ENCODE measurements around the gene CHRNA4.
"Not testable (repeated sequence)": the region's sequence is repeated elsewhere in the genome, so short reads cannot be mapped to it uniquely, and the experiment has no call there.

Gene CHRNA4

DNA sequence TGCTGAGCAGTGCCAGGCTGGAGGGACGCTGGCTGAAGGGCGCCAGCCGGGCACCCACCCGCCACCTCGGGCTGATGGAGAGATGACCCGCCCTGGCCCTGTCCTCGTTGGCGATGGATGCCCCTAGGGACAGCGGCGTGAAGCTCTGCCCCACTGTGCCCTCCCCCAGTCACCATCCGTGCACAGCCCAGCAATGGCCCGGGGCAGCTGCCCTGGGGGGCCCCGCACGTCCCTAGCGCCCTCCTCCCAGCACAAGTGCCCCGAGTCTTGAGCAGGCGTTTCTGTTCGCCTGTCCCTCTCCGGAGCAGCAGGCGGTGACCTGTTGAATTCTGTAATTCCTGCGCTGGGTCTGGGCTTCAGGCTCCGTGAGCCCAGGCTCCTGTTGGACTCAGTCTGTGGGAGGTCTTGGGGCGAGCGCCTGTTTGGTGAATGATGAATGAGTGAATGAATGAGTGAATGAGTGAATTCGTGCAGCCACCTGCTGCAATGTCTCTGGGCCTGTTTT is 36.8 kb upstream of the CHRNA4 start:
- DNase-seq (ENCODE audit: low read depth): no peak

DNA sequence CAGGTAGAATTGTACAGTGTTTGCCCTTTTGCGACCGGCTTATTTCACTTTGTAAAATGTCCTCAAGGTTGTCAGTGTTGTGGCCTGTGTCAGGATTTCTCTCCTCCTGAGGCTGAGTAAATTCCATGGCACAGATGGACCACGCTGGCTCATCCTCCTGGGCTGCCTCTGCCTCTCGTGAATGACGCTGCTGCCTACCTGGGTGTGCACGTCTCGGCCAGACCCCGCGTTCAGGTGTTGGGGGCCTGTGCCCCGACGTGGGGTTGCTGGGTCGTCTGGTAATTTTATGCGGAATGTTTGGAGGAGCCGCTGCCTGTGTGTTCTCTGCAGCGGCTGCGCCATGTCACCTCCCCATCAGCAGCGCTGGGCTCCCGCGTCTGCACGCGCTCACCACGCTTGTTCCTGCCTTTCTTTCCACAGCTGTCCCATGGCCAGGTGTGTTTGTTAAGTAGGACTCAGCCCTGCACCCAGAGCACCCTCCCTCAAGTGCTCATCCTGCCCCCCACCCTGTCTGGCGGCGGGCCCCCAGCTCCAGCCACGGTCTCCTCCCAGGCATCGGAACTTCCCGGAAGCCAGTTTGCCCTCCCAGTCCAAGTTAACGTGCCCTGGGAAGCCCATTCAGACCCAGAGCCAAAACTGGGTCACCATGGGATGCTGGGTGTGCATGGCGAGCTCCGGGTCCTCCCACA is 36.1 kb upstream of the CHRNA4 start:
- DNase-seq (ENCODE audit: low read depth): no peak

DNA sequence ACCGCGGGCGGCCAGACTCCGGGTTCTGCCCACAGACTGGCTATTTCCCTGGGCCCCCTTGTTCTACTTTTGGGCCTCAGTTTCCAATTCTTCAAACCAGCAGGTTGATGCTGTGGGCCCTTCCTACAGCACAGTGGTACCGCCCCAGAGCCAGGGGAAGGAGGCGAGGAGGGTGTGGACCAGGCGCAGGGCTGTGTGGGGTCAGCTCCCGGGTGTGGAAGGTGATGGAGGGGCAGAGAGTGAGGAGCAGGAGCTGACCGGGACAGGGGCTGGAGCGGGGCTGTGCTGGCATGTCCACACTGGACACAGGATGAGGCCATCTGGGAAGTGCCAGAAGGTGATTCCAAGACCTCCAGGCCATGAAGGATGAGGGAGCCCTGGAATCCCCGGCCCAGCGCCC is 35.2 kb upstream of the CHRNA4 start:
- no peak for DNase-seq (ENCODE audit: low read depth)

DNA sequence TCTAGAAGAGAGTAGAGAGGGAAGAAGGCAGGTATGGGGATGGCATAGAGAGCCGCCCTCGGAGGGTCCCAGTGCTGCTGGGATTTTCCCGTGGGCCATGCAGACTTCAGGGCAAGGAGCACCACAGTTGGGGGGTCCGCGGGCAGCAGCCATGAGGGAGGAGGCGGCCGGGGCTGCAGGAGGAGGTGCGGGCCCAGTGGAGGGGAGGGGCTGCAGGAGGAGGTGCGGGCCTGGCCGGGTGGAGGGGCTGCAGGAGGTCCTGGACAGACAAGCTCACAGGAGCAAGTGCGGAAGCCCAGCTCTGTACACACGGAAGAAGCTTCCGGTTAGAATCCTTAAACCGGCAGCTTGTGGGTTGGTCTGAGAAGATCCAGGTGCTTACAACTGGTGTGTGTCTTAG is 34.6 kb upstream of the CHRNA4 start:
- DNase-seq (ENCODE audit: low read depth): no peak

DNA sequence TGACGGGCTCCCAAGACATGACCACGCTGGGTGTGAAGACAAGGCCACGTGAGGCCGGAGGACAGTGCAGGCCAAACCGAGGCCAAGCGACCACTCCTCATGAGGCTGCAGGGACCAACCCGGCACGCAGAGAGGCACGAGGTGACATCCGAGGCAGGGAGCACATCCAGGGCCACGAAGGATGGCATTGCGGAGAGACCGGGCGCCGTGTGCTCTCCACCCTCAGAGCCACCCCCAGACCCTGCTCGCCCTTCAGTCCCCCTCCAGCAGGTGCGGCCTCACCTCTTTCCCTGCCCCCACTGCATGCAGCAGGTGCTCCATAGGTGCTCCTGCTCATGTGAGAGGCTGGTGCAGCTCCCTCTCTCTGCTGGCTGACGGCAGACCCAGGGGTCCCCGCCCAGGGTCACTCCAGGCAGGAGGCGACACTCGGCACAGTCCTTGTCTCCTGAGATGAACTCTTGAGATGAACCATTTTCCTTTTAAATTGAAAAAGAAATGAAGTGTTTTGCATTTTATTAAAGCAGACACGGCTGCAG is 33.8 kb upstream of the CHRNA4 start:
- DNase-seq (ENCODE audit: low read depth): no peak

DNA sequence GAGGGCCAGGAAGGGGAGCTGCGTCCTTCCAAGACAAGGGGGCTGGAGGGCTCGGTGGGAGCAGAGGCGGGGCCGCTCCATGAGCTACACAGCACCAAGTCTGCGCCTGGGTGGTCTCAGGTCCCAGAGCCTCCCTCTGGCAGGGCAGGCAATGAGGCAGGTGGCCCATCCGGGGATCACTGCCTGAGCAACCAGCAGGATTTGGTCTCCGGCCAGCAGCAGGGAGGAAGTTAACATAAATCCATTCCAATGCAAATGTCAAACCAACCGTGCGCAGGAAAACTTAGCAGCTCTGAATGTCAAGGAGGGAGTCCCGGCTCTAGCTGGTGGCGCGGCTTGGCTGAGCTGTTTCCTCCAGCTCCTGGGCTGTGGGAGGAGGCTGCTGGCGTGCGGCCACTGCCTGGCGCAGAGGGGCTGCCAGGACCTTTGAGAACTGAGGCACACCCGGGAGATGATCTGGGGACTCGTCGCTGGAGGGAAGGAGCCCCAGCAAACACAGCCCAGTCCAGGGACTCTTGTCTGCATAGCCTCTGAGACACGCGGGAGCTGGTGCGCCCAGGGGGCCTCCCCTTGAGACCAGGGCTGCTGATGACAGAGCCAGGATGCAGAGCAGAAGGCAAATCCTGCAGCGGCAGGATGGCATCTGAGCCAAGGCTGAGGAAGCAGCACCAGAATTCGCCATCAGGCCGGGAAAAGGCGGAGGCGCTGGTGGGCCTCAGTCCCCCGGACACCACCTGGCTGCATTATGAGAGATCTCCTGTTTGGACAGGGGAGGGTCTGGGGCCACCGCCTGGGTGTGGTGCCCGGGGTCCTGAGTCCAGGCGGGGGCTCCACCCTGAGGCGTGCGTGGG is 33.1 kb upstream of the CHRNA4 start:
- no peak for DNase-seq (ENCODE audit: low read depth)

DNA sequence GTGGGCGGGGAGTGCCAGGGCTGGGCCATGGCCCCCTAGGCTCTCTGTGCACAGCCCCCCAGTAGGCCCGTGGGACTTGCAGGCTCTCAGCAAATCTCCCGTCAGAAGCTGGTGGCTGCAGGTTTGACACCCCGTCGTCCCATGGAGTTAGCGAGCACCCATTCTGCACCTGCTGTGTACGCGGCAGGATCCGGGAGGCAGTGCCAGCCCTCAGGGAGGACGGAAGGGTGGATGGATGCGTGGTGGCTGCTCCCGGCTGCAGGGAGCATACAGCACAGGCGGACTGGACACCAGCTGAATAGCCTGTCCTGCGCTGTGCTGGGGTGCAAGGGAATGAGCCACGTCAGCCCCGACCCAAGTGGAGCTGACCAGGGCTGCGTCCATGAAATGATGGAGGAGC is 32.4 kb upstream of the CHRNA4 start:
- DNase-seq (ENCODE audit: low read depth): no peak

DNA sequence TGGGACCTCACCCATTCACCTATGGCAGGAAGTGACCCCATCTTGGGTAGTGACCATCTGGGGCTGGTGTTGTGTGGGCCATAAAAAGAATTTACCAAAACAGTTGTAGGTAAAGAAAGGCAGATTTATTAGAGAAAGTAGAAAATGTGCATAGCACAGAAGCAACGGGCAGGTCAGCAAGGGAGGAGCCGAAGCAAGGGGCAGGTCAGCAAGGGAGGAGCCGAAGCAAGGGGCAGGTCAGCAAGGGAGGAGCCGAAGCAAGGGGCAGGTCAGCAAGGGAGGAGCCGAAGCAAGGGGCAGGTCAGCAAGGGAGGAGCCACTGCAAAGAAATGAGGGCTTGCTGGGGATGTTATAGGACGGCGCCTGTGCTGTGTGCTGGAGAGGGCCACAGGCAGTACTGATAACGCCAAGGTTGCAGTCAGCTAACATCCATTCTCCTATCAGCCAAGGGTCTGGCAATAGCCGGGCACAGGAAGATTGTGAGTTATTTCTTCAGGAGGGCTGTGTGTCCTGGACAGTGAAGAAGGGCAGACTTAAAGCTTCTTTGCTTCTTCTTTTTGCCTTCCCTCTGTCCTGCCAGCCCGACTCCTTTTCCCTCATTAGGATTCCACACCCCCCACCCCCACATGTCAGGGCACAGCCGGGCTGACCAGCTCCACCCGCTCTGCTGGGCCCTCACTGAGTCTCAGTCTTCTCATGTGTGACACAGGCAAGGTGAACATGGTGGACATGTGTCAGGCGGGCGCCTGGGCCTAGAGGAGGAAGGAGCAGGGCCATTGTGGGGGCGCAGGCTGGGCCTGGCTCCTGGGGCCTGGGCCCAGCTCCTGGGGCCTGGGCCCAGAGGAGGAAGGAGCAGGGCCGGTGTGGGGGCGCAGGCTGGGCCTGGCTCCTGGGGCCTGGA is 31.6 kb upstream of the CHRNA4 start:
- no peak for DNase-seq (ENCODE audit: low read depth)

DNA sequence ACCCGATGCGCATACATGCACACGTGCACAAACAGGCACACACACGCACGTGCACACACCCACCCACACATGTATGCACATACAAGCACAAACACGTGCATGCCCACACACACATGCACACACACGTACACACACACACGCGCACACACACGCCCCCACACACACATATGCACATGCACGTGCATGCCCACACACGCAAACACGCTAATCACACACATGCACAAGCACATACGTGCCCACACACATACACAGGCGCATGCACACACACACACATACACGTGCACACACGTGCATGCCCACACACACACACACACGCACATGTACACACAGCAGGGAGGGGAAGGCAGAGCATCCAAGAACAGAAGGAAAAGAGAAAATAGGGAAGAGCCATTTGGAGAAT is 26.8 kb upstream of the CHRNA4 start:
- no peak for DNase-seq (ENCODE audit: low read depth)

DNA sequence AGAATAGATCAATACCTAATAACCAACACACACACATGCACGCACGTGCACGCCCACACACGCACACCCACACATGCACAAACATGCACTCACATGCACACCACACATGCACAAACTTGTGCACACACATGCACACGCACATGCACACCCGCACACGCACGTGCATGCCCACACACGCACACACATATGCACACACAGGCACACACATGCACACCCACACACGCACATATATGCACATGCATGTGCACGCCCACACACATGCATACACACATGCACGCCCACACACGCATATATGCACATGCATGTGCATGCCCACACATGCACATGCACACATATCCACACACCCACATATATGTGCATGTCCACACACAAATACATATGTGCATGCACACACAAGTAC is 26.2 kb upstream of the CHRNA4 start:
- no peak for DNase-seq (ENCODE audit: low read depth)

DNA sequence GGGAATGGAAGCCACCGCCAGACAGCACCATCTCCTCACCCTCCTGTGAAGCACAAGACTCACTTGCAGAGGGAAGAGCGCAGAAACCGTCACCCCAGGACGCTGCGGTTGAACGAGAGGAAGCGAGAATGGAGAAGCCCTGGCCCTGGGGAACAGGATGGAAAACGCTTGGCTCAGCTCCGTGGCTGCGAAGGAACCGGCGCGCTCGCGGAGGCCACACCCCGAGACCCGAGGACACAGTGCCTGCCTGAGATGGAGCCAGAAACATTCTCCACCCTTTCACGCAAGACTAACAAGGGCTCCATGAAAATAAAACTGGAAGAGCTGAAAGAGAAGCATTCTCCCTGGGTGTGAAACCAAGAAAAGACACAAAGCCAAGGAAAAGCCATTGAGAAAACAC is 25.3 kb upstream of the CHRNA4 start:
- DNase-seq (ENCODE audit: low read depth): no peak

DNA sequence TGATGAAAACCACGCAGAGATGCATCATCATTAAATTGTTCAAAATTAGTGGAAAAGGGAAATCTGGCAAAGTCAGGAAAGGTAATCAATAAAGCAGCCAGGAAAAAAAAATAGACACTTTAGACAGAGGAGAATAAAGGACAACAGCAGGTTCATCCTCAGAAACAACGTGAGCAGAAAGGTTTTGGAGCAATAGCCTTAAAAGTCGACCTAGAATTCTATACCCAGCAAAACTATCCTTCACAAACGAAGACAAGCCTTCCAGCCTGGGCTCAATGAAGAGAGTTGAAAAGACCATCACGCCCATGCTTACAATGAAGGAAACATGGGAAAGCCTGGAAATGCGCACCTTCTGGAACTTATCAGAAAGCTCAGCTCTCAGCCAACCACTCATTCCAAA is 24.7 kb upstream of the CHRNA4 start:
- DNase-seq (ENCODE audit: low read depth): no peak

DNA sequence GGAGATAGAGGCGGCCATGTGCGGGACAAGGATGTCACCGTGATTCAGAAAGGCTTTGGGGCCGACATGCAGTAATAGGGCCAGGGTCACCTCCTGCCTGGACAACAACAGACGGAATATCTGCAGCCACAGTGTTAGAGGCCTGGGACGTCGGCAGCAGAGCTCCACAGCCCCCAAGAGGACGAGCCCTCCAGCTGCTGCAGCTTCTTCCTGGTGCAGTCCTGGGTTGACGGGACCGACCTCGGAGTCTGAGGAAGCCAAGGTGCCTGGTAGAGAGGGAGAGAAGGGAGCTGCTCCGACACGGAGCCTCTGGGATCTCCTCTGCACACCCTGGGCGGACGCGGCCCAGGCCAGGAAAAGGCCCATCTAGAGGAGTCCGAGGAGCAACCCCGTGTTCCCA is 23.2 kb upstream of the CHRNA4 start:
- DNase-seq (ENCODE audit: low read depth): no peak

DNA sequence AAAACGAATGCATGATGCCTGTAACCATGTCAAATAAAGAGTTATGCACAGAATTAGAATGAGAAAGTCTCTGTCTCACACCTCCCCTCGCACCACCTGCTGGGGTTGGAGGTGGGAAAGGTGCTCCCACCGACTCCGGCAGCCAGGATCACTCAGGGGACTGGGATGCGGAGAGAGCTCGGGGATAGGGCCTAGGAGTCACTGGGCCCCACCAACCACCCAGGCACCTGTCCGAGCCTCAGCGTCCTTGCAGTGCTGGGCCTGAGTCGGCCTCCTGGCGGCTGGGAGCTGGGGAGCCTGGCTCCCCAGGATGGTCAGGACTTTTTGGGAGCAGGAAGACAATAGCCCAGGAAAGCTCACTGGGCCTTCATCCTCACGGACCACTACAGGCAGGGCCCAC is 22.4 kb upstream of the CHRNA4 start:
- no peak for DNase-seq (ENCODE audit: low read depth)

DNA sequence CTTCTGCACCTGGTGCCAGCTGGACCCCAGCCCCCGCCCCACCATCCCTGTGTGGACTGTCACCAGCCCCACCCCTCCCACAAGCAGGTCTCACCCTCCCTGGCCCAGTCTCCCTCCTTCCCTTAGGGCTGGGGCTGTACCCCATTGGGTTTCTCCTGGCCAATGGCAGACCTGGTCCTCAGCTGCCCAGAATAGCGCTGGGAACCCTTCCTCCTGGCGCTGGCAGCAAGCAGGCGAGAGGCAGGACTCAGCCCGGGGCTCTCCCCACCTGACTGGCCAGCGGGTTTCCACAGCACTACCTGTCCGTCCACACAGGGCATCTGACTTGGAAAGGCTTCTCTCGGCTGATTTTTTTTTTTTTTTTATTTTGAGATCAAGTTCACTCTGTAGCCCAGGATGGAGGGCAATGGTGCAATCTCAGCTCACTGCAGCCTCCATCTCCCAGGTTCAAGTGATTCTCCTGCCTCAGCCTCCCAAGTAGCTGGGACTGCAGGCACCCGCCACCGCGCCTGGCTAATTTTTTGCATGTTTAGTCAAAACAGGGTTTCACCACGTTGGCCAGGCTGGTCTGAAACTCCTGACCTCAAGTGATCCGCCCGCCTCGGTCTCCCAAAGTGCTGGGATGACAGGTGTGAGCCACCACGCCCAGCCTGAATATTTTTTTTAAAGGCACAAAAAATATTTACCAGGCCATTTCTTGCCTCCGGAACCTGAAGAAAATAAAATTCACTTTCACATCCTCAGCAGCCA is 21.6 kb upstream of the CHRNA4 start:
- DNase-seq (ENCODE audit: low read depth): no peak

DNA sequence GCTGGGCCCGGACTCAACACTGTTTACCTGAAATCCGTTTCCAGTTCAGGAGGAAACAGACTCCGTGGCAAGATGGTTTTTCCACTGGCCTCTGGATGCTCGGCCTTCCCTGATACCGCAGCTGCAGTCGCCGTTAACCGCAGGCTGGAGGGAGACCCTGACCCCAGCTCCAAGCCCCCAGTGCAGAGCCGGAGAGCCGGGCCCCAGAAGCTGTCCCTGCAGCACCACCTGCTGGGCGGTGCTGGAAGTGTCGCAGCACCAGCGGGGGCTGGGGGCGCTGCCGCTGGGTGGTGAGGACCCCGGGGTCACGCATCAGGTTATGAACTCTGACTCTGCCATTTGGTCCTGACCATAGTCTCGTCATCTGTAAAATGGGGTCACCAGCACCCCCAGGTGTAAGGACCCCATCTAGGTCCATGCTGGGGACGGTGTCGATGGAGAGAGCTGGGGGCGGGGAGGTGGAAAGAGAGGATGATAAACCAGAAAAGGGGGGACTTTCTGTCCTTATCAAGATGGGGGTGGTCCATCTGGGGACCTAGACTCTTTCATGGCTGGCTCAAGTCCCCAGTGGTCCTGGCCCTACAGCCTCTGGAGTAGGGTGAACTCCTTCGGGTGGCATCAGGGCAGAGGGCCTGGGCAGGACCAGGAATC is 20.8 kb upstream of the CHRNA4 start:
- no peak for DNase-seq (ENCODE audit: low read depth)

DNA sequence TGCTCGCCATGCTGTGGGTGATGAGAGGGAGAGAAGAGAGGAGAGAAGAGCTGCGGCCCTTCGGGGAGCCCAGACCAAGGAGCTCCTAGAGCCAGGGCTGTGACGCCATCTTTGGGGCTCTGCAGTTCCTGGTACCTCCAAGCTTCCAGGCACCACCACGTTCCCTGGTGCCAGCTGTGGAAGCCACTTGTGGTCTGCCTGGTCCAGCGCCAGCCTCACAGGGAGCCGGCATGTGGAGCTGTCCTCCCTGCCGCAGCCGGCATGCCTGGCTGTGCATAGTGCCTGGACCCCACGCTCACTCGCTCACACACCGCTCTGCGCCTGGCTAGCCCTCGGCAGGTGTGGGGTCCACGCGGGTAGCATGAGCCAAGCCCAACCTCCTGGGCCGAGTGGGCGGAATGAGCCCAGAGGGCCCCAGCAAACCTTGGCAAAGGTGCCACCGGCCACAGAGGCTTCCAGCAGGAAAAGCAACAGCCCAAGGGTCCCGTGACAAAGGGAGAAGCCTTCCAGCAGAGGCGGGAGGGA is 19.3 kb upstream of the CHRNA4 start:
- no peak for DNase-seq (ENCODE audit: low read depth)

DNA sequence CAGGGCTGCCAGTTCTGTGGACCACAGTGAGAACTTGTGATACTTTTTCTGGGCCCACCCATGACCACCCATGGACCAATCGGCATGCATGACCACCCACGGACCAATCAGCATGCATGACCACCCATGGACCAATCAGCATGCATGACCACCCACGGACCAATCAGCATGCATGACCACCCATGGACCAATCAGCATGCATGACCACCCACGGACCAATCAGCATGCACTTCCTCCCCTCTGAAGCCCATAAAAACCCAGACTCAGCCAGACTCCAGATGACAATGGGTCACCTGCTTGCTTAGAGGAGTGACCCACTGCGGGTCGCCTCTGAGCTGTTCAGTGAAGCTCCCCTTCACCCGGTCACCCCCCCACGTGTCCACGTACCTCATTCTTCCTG is 18.7 kb upstream of the CHRNA4 start:
- not testable (repeated sequence) for DNase-seq (ENCODE audit: low read depth)

DNA sequence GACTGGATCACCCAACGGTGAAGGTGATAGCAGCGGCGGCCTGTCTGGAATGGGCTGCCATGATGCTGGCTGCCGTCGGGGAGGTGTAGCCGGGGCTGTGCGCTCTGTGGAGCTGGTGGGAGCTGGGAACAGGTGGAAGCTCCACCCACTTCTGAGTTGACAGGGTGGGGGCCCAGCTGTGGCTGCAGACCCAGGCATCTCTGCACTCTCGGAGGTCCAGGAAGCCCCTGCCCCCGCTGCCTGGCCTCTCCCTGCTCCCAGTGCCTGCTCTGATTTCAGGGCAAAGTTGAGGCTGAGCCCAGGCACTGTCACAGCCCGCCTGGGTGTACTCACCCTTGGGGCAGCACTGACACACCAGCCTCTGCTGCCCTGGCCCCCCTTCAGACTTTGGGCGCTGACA is 18.1 kb upstream of the CHRNA4 start:
- no peak for DNase-seq (ENCODE audit: low read depth)

DNA sequence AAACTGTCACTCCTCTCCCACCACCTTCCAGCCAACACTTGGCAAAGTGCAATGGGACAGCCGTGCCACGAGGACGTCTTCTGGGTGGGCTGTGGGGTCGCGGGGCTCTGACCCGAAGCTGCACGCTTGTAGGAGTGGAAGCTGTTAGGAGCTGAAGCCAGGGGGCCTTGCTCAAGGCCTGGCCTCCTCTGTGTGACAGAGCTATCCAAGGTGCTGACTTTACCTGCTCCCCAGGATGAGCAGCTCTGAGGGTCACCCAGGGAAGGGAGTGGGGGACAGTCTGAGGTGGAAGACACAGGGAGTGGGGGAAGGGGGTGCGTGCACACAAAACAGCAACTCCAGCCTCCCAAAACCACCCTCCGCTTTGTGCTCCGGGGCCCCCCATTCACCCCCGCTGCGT is 17.5 kb upstream of the CHRNA4 start:
- no peak for DNase-seq (ENCODE audit: low read depth)

DNA sequence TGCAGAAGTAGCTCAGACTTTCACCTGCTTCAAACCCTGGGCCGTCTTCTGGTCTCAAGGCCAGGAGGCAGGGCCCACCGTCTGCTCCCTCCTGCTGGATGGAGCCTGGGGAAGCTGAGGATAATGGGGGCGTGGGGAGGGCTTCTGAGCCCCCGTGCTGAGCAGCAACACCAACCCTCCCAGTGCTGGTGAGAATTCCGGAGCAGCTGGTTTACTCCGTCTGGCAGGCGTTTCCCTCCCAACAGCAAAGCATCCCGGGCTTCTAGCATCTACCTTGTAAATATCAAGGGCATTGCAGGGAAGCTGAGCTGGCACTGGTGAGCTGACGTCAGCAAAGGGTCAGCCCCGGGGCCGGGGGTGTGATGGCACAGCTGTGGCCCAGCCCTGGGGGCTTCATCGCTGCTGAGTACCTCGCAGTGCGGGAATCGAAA is 16.8 kb upstream of the CHRNA4 start:
- DNase-seq (ENCODE audit: low read depth): no peak
